ENCODE data around the gene PXT1. TPM values are rescaled to one million over a fixed set of nuclear protein-coding genes. Genes with fewer than 3 reads are reported as not detected.

The PXT1 gene
- total RNA-seq, 2 donors from 2014 or later = not detected

- DNase-seq (ENCODE audit: low spot score) (no peak), ATAC-seq (ENCODE audit: insufficient number of reproducible peaks, low FRiP score, low read depth) (no peak)
- Histone ChIP-seq H3K4me1 (ENCODE audit: control insufficient read depth in 1 of 2, low read depth in 2 of 2) (peaks cover 19 to 64% of the 10 kb centered on the region in 2 donors), H3K4me3 (no peak overlapping the region), H3K27ac (no peak overlapping the region), H3K9me3 (no peaks in the 10 kb centered on the region), H3K36me3 (no peaks in the 10 kb centered on the region), H3K27me3 (replicated peaks; ENCODE audit: insufficient read depth) (no peaks in the 10 kb centered on the region)
- TF ChIP-seq CTCF (IDR thresholded peaks at IDR 0.05) = no peak
Observed at GRCh38 chr6:36378936-36379335, 63.7 kb downstream of the PXT1 start.

- ATAC-seq (ENCODE audit: insufficient number of reproducible peaks, low FRiP score, low read depth) = no peak
- peaks cover 19 to 63% of the 10 kb centered on the region in 2 donors for H3K4me1 ChIP-seq (ENCODE audit: control insufficient read depth in 1 of 2, low read depth in 2 of 2)
- H3K4me3 ChIP-seq = no peak overlapping the region
- H3K27me3 ChIP-seq (replicated peaks; ENCODE audit: insufficient read depth) = no peaks in the 10 kb centered on the region
- no peaks in the 10 kb centered on the region for H3K9me3 ChIP-seq
- TF ChIP-seq CTCF (IDR thresholded peaks at IDR 0.05) = no peak
- DNase-seq (ENCODE audit: low spot score) = no peak
- H3K27ac ChIP-seq = peak overlapping the region in 1 of 2 donors; percentile 76
- H3K36me3 ChIP-seq = no peaks in the 10 kb centered on the region
Observed at GRCh38 chr6:36378243-36378920, 64.3 kb downstream of the PXT1 start.

- TF ChIP-seq CTCF (IDR thresholded peaks at IDR 0.05) = no peak
- Histone ChIP-seq H3K9me3 (no peaks in the 10 kb centered on the region), H3K36me3 (no peaks in the 10 kb centered on the region), H3K27me3 (replicated peaks; ENCODE audit: insufficient read depth) (no peaks in the 10 kb centered on the region), H3K4me3 (peak overlapping the region; percentile 43), H3K27ac (peak overlapping the region; percentile 73 to 76), H3K4me1 (ENCODE audit: control insufficient read depth in 1 of 2, low read depth in 2 of 2) (peaks cover 17 to 55% of the 10 kb centered on the region in 2 donors)
- peak; percentile 18 for ATAC-seq (ENCODE audit: insufficient number of reproducible peaks, low FRiP score, low read depth)
- DNase-seq (ENCODE audit: low spot score) = no peak
Observed at GRCh38 chr6:36377594-36377993, 65.1 kb downstream of the PXT1 start.

- Histone ChIP-seq H3K36me3 (no peaks in the 10 kb centered on the region), H3K4me3 (no peak overlapping the region), H3K27me3 (replicated peaks; ENCODE audit: insufficient read depth) (no peaks in the 10 kb centered on the region), H3K27ac (peak overlapping the region; percentile 73 to 76), H3K4me1 (ENCODE audit: control insufficient read depth in 1 of 2, low read depth in 2 of 2) (peaks cover 9 to 48% of the 10 kb centered on the region in 2 donors), H3K9me3 (no peaks in the 10 kb centered on the region)
- TF ChIP-seq CTCF (IDR thresholded peaks at IDR 0.05) = no peak
- no peak for DNase-seq (ENCODE audit: low spot score)
- ATAC-seq (ENCODE audit: insufficient number of reproducible peaks, low FRiP score, low read depth) = no peak
Observed at GRCh38 chr6:36376742-36377141, 65.9 kb downstream of the PXT1 start.

- ATAC-seq (ENCODE audit: insufficient number of reproducible peaks, low FRiP score, low read depth) (no peak), DNase-seq (ENCODE audit: low spot score) (no peak)
- no peak overlapping the region for H3K27ac ChIP-seq
- no peaks in the 10 kb centered on the region for H3K27me3 ChIP-seq (replicated peaks; ENCODE audit: insufficient read depth)
- H3K4me1 ChIP-seq (ENCODE audit: control insufficient read depth in 1 of 2, low read depth in 2 of 2) = peaks cover 5 to 42% of the 10 kb centered on the region in 2 donors
- TF ChIP-seq CTCF (IDR thresholded peaks at IDR 0.05) = no peak
- no peak overlapping the region for H3K4me3 ChIP-seq
- no peaks in the 10 kb centered on the region for H3K9me3 ChIP-seq
- H3K36me3 ChIP-seq = no peaks in the 10 kb centered on the region
Observed at GRCh38 chr6:36376183-36376582, 66.5 kb downstream of the PXT1 start.

All from thoracic aorta (tissue), 2 donors.